Measurements from ENCODE around the gene PDGFC. TPM values are rescaled to one million over a fixed set of nuclear protein-coding genes. Genes with fewer than 3 reads are reported as not detected.

PDGFC gene
- total RNA-seq, 1 experiment from 2014 or later: 17.0 TPM

DNA sequence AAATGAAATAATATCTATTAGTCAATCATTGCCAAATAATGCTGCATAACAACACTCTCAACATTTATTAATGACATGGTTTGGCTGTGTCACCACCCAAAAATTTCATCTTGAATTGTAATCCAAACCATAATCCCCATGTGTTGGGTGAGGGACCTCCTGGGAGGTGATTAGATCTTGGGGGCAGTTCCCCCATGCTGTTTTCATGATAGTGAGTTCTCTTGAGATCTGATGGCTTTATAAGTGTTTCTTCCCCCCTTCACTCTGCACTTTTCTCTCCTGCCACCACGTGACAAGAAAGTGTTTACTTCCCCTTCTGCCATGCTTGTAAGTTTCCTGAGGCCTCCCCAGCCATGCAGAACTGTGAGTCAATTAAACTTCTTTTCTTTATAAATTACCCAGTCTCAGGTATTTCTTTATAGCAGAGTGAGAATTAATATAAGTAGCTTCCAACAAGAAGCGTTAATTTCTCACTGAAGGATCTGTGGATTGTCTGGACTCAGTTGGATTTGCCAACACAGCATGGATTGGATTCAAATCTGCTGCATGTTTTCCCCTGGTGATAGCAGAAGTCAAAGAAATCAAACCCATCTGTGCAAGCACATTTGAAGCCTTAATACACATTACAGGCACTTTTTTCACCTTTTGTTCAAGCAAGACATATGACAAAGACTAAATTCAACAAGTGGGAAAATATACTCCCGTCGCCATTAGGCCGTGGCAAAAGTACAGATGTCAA is 216.6 kb downstream of the PDGFC start:
- DNase-seq (ENCODE audit: low spot score): no peak

DNA sequence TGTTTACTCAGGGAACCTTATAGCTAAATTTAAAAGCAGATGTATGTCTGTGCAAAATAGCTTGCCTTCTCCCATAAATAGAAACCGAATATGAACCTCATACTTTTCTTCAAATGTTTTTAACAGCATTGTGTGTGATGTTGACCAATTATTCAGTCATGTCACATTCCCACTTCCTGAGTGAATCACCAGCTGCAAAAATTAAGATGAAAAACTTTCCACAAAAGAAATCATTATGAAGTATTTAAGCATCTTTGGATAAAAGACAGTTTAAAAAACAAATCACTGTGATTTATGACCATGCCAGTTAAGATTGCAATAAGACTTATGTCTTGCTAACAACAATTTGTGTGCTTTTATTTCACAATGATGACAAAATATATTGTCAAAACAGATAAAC is 220.1 kb downstream of the PDGFC start:
- no peak for DNase-seq (ENCODE audit: low spot score)

DNA sequence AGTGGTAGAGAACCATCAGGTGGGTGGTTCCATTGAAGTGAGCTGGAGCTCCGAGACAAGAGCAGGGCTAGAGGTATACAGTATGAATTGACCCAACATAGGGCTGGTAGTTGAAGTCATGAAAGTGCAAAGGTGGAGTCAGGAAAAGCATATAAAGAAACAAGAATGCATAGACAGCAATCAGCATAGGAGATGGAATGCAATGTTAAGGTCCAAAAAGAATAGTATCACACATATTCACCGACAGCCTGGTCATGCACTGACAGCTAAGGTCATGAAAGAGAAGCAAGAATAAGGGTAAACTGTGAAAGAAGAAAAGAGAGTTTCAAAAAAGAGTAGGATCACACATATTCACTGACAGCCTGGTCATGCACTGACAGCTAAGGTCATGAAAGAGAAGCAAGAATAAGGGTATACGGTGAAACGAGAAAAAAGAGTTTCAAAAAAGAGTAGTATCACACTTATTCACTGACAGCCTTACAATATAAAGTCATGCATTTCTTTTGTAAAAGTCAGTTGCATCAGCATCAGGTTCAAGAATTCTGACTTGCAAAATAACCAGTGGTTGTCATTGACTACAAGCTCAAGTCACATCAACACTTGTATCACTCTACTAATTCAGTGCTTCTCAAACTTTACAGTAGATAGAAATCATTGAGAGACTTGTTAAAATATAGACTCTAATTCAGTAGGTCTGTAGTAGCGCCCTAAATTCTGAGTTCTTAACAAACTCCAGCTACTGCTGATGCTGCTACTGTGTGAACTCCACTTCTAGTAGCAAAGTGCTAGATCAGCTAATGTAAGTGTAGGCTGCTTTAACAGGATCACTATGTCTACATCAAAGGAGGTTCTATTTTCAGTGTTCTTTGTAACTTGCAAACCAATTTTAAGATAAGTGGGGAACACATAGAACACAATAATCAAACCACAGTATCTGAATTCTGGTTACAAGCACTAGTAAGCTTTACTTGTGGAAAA is 221.9 kb downstream of the PDGFC start:
- DNase-seq (ENCODE audit: low spot score): no peak

DNA sequence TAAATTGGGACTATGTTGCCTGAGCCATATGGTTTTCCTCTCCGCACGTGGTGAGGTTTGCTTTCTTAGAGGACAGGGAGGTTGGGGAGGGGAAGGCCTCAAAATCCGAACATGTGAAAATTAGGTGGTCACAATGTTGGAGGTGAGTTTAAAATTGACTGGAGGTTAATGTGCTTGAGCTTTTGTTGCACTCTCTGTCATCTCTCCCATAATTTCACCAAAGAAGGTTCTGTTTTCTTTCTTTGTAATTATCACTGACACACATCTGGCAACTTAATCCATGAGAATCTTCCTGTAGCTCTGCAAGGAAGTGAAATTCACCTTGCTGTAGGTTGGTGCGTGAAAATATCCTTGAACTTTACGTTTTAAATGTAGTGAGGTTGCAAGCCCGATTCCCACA is 225.5 kb downstream of the PDGFC start:
- no peak for DNase-seq (ENCODE audit: low spot score)

DNA sequence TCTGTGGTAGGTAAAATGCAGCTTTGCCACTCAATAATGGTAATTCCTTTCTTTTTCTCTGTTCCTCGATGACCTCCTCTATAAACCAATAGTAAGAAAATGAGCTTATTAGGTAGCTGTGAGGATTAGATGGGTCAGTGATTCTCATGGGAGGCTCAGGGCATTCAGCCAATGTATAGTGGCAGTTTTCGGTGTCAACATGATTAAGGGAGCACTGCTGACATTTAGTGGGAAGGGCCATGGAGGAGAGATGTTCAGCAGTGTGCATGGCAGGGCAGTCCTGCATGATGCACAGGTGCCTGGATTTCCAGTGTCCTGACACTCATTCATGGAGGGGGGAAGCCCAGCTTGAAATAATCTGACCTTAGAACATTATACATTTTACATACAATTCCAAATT is 232.8 kb downstream of the PDGFC start:
- DNase-seq (ENCODE audit: low spot score): no peak

DNA sequence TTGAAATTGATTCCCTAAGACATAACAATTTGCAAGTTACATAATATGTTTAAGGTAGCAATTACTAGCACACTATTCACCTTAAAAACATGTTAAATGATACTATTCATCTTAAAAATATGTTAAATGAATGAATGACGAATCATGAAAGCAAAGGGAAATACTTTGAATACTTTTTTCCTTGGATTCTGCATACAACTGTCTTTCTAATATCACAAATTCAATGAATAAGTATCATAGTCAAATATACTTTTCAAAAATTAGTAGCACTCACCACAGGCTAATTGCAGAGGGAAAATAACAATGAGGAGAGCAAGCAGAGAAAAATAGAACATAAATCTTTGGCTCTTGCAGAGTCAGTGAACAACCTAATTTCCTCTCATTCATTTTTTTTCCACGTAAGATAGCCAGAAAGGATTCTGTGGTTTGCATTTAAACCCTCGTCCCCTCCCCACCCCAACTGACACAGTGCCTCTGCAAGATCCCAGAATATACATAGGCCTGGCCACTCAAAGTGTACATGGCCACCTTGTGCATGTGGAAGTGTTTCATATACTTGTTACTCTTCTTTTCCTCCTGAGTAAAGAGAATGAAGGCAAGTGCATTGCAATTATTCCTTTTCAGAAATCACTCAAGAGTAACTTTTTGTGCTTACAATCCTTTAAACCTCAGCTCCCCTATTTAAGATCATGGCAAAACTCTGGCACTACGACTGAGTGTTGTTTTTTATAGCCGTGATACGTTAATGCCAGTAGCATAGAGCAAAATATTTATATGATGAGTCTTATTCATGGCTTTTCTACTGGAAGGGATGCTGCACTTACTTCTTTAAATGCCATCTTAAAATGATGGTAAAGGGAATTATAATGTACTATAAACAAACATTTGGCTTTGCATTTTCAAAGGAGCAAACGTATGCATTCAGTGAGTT is 236.4 kb downstream of the PDGFC start:
- no peak for DNase-seq (ENCODE audit: low spot score)

DNA sequence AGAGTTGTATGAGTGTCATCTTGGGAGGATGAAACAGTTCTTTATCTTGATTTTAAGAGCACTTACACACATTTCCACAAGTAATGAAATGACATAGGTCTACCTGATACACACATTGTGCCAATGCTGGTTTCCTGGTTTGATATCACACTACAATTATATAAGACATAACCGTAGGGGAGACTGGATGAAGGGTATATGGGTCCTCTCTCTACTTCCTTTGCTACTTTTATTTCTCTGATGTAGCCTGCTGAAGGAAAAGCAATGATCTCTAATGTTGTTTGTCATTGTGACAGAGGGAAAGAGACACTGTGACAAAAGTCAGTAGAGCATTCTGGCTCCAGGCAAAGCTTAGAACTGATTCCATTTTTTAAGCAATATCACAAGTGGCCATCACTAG is 238.0 kb downstream of the PDGFC start:
- DNase-seq (ENCODE audit: low spot score): no peak

DNA sequence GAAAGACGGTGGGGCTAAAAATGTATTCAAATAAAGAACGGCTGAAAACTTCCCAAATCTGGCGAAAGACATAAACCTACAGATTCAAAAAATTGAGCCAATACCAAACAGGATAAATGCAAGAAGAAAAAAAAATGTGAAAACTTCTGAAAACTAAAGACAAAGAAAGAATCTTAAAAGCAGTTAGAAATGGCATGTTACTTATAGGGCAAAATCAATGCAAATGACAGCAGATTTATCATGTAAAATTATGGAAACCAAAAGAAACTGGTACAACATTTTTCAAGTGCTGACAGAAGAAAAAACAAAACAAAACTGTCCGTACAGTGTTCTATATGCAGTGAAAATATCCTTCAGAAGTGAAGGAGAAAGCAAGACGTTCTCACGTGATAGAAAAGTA is 239.0 kb downstream of the PDGFC start:
- no peak for DNase-seq (ENCODE audit: low spot score)

DNA sequence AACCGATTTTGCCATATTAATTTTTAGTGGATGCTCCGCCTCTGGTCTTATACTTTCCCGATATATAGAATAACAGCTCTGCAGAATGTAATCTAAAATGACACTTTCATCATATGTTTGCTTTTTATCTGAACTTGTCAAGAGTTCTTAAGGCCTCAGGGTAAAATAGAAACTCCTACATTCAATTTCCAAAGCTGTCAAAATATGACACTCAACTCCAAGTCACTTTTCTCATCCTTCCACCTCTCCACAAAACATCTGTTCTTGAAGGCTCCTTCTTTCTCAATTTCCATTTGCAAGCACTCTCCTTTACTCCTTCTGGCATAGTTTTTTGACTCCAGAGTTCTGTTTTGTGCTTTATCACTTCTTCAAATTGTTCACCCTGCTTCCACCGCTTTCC is 242.2 kb downstream of the PDGFC start:
- DNase-seq (ENCODE audit: low spot score): no peak

DNA sequence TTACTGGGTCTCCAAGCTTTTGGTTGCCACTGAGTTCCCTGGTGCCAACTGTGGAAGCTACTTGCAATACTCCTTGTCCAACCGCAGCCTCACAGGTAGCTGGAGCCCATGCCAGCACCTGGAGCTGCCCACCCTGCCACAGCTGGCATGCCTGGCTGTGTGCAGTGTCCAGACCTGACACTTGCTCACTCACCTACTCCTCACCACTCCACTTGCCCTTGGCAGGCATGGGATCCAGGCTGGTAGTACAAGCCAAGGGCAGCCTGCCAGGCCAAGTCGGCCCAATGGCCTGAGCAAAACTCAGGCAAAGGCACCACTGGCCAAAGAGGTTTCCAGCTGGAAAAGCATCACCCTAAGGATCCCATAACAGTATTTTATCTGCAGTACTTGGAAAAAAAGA is 246.3 kb downstream of the PDGFC start:
- no peak for DNase-seq (ENCODE audit: low spot score)

DNA sequence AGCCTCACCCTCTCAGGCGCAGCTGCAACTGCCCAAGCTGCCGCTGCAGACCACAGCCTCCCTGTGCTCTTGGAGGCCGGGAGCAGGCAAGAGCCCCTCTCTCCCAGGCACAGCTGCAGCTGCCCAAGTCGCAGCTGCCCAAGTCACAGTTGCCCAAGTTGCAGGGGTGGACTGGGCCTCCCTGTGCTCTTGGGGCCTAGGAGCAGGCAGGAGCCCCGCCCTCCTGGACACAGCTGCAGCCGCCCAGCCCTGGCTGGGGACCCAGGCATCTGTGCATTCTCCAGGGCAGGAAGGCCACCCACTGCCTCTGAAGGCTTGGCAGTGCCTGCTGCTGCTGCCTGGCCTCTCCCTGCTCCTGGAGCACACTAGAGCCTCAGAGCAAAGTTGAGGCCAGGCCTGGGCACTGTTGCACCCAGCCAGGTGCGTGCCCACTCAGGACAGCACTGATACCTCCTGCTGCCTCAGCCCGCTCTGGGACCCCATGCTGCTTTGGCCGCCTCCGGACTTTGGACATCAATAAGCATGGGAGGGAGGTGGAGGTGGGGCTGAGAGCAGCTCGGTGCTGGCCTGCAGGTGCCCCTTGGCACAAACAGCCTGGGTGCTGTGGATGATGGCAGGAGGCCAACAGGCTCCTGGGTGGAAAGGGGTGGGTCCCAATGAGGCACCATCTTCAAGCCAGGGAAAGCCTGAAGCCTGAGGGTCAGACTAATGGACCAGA is 247.5 kb downstream of the PDGFC start:
- no peak for DNase-seq (ENCODE audit: low spot score)

DNA sequence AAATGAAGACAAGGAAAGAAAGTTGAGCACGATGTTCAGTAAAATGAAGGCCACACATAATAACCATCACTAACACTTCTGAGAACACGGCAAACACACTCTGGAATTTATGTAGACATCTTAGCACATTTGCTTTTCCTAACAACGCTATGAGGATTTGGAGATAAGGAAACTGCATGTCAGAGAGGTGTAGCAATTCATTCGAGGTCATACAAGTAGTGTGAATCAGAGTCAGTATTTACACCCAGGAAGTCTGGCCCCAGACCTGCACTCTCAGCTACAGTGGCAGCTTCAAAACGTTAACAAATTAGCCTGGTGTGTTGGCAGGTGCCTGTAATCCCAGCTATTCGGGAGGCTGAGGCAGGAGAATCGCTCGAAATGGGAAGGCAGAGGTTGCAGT is 253.4 kb downstream of the PDGFC start:
- no peak for DNase-seq (ENCODE audit: low spot score)

DNA sequence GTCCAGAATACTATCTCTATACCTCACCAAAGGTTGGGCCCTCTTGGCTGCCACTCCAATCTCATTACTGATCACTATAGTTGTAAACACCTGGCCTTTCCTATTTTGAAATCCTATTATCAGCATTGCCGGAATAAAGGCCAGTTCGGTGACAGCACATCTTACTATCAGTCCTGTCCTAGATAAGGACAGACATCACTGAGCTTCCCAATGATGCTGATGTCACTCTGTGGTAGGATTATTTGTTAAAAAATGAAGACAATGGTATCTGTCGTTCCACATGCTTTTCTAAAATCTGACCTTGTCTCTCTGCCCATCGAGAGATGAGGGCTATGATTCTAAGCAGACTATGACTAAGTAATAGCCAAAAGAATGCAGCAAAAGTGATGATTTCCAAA is 260.4 kb downstream of the PDGFC start:
- DNase-seq (ENCODE audit: low spot score): no peak

Small RNA genes lying within 50 kb of the gene (small RNA-seq; reads per million reads assigned to genes)
- not detected for gene AC092608.2

Other genes starting within 250 kb of the PDGFC start
- gene GLRB, start 104.4 kb upstream of the PDGFC start, total RNA-seq (2014; rRNA removed; shearing (Covaris generic)): not detected in 2 replicates
- not detected in 2 replicates for gene GRIA2, start 248.9 kb upstream of the PDGFC start, total RNA-seq (2014; rRNA removed; shearing (Covaris generic))